Dermis blood vessel endothelial cell (primary cell): Measurements from ENCODE around the gene KCND1. TPM values are rescaled to one million over a fixed set of nuclear protein-coding genes. Genes with fewer than 3 reads are reported as not detected.

Experiments used
- DNase-seq: peaks from one replicate; pipeline ENCODE4 v3.0.0; 2010
- total RNA-seq: library from RNA; depleted of rRNA; stranded (reverse); fragments of >200 nt; gene quantifications from 2 replicates; pipeline ENCODE4 v1.2.3, GENCODE V29; 2014

The KCND1 gene
- total RNA-seq, 1 donor from 2014 or later, result 0.34 TPM

DNA sequence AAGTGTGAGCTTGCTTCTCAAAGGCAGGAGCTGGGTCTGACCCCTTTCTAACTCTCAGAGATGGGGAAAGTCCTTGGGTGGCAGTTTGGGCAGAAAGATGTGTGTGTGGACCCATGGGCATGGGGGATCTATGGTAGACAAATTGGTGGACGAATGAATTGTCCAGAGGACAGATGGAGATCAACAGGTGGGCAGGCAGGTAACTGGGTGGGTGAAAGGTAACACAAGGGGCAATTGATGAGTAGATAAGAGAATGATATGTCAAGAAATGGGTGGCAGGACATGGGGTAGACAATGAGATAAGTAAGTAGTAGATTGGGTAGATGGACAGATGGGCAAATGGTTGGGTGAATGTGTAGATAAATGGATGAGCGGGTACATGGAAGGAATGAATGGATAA is 2.9 kb upstream of the KCND1 start:
- DNase-seq, result no peak

DNA sequence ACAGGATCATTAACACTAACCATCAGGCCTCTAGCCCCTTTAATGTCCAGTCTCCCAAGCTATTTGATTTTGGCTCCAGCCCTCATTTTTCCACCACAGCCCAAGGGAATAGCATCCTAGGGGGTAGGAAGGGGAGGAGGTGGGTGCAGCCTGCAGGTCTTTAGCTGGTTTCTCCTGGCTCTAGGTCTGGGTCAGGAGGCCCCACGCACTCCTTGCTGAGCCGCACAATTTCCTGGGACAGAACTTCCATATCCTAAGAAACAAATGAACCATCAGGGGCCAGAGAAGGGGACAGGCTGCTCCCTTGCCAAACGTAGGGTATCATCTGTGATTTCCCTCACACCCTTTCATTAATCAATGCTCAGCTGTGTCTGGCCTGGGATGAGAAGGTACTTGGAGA is 2.4 kb upstream of the KCND1 start:
- no peak for DNase-seq

DNA sequence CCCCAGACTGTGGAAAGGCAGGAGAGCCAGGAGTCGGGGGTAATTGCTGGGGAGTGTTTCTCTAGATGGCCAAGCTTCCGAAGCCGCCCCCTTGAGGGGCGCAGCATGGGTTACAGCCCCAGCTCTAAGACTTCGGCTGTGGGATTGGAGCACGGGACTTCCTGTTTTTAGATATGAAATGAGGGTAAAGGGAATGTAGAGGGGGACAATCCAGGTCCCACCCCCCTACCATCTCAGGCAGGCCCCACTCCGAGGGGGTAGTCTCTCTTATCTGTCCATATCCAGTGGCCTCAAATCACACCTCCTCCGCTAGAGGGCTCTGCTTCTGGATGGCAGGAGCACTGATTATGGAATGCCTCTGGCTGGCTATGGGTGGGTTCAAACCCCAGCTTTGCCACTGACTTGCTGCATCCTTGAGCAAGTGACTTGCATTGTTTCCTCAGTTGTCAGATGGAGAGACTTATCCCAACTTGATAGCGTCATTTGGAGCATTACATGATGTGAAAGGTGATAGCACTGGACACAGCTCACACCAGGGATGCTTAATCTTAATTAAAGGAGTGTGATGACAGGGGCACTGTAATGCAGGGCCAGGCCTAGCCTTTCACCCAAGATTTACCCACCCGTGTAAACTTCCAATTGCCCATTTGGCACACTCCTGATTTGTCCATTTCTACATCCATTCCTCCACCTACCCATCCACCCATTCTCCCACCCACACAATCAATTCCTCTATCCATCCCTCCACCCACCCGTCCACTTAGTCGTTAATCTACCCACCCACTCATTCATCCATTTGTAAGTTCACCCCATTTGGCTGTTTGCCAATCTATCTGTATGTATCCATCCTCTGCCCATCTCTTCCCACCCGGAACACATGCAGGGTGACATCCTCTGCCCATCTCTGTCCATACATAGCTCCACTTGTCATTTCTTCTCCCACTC is 848 bp upstream of the KCND1 start:
- DNase-seq, result peak; percentile 65

DNA sequence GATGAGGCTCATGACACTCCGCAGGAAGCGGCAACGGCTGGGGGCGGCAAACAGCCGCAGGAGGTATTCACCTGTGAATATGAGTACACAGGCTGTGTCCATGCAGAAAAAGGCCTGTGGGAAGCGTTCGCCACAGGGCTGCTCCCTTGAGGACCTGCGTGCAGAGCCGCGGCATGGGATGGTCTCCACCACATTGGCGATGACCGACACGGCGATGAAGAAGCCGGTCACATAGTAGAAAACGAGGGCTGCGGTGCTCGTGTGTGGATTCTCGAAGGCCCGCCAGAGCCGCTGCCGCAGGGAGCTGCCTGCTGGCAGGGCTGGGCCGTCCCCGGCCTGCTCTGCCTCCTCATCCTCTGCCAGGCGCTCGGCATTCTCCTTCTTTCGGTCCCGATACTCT is 2.2 kb downstream of the KCND1 start:
- no peak for DNase-seq

DNA sequence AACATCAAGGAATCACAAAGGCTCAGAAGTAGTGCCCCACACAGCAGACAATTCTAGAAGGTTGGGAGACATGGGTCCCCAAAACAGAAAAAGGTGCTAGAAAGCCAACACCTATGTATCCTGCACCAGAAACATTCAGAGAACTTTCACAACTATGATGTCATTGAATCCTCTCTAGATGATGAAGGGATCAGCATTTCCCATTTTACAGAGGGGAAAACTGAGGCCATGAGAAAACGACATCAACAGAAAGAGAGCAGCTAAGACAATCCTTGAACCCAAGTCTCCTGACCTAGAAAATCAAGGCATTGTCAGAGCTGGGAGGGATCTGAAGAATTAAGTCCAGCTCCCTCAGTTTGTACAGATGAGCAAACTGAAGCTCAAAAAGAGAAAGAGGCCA is 3.3 kb downstream of the KCND1 start:
- DNase-seq, result no peak

DNA sequence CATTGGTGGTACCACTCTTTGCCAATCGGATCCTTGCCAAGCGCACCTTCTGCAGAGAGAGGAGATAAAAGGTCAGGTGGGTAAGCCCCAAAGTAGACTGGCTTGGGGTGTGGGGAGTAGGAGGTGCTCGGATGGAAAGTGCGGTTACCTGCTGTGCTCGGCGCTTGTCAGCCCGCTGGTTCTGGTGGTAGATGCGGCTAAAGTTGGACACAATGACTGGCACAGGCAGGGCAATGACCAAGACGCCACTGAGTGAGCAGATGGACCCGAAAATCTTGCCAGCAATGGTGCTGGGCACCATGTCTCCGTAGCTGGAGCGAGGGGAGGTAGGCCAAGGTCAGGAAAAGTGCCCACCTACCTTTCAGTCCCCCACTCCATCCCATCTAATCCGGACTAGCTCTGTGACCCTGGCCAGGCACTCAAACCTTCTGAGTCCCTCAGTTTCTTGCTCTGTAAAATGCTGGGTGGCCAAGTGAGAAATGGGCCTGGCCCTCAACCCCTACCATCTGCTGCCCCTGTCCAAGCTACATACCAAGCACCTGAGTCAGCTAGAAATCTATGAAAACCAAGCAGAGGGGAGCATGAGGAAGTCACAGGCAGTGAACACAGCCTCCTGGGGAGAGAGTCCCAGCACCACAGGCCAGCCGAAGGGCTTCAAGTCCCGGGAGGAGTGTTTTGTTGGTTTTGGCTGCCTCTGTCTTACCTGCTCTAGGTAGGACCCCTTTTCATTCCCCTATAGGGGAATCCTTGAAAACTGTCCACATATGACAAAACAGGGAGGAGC is 4.7 kb downstream of the KCND1 start:
- DNase-seq, result no peak

DNA sequence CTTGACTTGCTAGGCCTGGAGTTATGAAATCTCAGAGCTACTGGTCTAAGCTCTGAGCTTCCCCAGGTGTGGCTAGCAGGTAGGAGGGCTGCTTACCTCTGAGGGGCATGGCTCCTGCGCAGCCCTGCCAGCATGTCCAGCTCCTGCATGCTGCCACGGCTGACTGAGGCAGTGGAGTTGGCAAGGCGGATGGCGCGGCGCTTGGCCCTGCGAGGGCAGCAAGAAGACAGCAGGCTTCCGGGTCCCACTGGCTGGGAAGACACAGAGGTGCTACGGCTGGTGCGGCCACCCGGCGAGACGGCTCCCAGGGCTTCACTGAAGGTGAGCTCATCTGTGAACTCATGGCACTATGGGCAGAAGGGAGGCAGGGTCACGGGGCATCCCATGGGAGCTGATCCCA is 5.7 kb downstream of the KCND1 start:
- DNase-seq, result no peak

DNA sequence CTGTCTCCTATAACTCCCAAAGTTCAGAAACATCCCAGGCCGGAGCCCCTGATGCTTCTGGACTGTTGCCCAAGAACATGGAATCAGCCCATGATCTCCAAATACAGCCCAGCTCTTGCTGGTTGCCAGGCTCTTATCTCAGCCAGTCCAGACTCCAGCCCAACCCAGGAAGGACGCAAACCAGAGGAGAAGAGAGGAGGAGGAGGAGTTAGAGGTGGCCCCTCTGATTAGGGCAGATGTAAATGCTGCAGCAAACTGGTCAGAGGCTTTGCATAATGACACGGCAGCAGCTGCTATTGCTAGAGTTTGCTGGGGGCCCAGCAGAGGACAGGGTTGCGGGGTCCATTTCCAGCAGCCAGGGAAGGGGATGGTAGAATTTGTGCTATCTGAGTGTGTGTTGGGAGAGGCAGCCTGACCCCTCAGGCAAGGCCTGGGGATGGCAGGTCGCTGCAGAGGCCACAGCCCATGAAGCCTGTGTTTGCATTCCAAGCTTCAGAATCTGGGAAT is 10.0 kb downstream of the KCND1 start:
- DNase-seq, result no peak

DNA sequence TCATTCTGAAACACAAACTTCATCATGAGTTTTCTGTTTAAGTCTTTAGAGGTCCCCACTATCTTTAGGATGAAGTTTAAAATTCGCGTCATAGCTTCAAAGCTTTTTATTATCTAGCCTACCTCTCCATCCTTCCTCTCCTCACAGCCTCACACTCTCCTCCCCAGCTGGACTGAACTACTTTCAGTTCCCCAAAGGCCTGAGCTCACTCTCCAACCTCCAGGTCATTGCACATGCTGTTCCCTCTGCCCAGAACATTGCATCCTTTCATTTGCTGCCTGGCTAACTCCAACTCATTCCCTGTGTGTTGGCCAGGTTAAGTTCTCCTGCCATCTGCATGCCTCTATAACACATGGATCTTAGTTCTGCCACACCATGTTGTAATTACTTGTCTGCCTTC is 11.4 kb downstream of the KCND1 start:
- no peak for DNase-seq

DNA sequence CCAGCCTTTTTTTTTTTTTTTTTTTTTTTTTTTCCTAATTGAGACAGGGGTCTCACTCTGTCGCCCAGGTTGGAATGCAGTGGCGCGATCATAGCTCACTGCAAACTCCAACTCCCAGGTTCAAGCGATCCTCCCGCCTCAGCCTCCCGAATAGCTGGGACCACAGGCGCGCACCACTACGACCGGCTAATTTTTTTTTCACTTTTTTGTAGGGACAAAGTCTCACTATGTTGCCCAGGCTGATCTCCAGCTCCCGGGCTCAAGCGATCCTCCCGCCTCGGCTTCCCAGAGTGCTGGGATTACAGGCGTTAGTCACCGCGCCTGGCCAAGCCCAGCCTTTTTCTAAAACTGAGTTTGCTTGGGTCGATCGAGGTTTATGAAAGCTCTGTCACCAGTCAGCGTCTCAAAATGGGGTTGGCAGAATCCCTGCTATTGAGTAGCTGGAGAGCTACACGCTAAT is 13.0 kb downstream of the KCND1 start:
- peak; percentile 53 for DNase-seq

DNA sequence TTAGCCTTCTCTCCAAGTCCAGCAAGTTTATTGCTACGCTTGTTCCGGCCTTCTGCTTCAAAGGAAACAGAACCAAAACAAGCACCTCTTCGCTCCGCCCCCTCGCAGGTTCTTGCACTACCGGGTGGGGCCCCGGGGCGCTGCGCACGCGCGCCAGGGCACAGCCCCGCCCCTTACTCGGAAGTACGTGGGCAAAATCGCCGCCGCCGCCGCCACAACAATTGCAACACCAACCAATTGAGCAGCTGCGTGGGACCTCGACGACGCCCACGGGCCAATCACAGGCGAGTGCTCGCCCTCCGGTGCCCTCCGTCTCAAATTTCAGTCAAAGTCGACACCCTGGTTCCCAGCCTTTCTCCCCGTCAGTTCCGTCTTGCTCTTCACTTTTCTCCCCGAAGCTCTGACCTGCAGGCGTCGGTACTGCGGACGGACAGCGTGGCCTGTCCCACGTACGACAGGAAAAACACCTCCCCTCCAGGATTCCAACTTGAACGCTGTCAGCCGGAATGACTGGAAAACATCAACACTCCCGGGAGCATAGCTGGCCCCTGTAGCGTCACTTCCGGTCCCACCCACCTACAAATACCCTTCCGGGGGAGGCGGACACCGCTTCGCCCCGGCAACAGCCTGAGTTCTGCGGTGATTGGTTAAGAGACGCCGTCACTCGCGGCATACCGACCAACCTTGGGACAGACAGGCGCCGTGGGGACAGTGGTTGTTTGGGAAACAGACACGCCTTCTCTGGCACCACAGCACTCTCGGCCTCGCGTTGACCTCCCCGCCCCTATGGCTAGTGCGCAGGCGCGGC is 13.6 kb downstream of the KCND1 start:
- DNase-seq, result peak; percentile 98

DNA sequence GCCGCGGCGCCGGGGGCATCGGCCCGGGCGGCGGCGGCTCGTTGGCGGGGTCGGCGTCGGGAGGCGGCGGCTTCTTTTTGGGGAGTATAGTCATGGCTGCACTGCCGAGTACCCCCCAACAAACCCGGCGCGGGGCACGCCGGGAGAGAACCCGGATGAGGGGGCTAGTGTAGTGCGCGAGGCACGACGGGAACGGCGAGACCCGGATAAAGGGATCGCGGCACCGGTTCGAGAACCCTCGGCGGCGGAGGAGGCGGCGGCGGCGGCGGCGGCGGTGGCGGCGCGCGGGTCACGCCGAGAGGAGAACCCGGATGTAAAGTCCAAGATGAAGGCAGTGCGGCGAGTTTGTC is 14.2 kb downstream of the KCND1 start, which contains the start of gene OTUD5:
Gene OTUD5, minus strand, starts transcription at position 131 of the 350 bp plus-strand sequence. Its CDS starts 37 bp downstream, at position 94.
- DNase-seq, result no peak

DNA sequence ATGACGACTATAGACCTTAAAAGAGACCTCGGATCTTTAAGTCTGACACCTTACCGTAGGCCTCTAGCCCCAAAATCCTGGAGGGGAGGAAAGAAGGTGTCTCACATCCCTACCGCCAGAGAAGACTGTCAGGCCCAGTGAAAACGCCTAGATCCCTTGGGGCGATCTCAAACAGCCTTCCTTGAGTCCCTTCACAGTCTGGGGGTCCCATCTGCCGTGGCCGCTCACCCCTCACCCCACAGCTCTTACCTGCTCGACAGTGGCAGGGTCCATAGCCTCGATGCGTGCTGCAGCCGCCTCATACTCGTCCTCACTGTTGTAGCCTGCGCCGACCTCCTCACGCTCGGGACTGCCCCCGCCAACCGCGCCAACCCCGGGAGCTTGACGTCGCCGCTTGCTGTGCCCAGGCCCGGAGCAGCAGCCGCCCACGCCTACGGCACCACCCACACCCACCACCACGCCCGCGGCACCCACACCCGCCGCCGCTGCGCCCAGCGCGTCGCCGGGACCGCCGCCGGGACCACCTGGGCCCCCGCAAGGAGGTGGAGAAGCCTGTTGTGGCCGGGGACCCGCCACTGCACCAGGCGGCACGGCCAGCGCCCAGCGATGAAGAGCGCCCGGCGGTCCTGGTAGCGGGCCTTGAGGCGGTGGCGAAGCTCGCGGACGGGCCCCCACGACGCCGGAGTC is 14.8 kb downstream of the KCND1 start:
- peak; percentile 40 for DNase-seq

DNA sequence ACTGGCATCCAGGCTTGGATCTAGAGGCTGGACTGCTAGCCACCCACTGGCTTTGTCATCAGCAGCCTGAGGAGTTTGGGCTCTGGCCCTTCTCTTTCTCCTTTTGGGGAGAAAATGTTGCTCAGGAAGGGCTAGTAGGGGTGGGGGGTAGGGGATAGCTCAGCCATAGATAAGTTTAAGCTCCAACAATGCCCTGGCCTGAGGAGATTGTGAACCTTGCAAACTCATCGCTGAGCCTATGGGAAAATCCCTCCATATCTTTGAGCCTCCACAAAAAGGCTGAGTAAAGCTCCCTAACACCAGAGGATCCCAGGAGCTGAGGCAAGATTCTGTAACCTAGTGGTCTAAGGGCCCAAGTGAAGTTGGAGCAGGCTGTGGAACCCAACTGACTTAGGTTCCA is 23.1 kb downstream of the KCND1 start:
- no peak for DNase-seq

DNA sequence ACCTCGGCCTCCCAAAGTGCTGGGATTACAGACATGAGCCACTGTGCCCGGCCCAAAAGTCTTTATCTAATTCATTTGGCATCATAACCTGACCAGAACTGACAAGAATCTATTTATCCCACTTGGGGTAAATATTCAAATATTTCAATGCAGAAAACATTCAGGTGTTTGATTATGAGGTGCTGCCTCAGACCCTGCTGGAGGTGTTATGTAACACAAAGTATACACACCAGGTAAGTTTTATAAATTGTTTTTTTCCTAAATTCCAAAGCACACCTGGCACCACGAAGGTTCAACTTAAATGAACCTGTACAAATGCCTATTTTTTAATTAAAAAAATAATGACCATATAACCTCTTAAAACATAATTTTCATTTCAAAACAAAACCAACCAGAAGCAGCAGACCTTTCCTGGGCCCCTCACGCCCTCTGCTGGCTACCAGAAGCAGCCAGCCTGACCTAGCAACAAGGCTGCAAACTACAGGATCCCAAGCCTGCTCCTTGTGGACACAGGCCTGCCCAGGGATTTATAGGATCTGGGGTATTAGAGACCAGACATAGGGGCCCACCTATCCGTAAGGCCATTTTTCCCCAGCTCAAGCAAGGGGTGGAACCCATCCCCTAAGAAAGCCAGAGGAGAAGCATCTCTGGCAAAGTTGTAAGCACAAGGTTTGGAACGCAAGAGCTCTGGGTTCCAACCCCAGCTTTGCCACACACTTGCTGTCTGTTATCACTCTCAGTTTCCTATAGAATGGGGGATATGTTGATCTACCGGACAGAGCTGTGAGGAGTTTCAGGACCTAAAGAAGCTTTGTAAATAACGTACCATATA is 25.9 kb downstream of the KCND1 start:
- peak; percentile 68 for DNase-seq

DNA sequence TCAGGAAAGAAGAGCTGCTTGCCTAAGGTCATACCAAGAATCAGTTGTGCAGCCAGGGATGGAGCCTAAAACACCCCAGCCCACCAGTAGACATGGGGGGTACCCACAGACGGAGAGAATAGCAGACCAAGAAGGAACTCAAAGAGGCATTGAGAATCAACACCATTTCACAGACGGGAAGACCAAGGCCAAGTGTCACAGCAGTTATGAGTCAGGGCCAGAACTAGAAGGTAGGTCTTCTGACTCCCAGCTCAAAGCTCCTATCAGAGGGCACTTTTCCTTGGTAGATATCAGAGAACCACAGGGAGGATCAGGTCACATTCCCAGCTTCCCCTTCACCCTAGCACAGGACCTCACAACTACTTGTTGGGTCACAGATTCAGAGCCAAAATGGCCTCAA is 28.7 kb downstream of the KCND1 start:
- DNase-seq, result no peak

DNA sequence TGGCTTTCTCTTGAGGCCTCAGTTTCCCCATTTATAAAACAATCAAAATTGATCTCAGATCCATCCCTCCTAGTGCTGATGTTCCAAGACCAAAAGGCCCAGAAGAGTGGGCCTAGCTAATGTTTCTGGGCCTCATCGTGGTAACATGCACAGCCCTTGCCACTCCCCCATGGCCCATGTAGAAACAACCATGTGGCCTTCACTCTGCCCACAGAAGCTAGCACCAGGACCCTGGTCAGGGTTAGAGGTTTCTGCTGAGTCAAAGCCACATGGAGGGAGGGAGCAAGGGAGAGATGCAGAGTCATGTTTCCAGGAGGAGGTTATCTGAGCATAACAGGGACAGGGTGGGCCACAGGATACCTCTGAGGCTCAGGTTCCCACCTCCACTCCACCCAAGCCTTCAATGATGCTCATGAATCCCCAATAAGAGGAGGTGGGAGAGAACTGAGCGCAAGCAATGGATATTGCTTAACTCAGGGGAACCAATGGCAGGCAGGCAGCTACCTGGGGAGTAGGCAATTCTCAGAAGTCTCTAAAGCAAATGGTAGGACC is 31.2 kb downstream of the KCND1 start:
- no peak for DNase-seq

DNA sequence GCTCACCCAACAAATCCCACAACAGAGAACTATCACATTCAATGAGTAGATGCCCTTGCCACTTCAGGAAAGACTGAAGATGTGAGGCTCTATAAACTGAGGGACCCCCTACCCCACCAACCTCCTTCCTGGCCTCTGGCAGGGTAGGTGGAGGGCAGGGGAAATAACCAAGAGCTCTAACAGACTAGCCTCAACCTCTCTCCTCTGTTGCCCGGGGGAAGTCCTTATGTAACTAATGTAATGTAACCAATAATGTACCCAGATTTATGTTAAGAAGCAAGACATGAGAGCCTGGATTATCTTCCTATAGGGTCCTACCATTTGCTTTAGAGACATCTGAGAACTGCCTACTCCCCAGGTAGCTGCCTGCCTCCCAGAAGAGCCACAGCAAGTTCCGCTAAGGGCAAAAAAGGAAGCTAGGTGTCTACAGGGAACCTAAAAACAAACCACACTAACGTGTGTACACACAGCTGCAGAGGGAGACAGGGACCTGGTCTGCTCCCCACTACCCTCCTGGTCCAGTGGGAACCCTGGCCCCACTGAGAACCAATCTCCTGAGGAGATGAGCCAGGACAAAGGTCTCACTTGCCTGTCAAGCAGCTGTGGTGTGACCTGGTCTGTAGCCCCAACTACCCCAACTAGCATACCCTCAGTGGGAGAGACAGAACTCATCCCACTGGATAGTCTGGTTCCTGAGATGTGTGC is 32.0 kb downstream of the KCND1 start:
- no peak for DNase-seq

DNA sequence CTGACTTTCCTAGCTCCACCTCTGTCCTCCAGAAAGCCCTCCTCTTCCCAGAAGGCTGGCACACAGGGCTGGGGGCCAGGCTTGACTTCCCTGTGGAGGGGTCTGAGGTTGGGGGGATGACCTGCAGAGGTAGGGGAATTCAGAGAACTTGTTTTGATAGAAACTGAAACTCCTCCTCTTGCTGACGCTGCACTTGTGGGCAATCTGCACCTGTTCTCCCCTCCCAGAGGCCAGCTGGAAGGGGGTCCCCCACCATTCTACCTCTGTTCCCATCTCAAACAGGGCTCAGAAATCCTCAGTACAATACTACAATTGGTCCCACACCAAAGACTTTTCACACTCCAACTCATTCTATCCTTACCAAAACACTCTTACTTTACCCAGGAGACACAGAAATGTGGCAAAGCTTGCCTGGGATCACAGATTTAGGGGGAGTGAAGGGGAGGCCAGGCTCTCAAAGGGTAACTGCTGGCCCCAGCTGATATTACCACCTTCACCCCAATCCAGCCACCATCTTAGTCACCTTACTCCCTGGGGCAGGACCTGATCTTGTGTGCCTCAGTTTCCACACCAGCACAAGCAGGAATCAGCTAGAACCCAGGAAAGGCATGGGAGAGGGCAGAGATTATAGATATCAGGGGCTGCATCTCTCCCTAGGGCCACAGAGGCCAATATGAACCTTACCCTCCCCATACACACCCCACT is 32.8 kb downstream of the KCND1 start:
- DNase-seq, result no peak
